ENCODE measurements around the gene NDUFS7. TPM values are rescaled to one million over a fixed set of nuclear protein-coding genes. Genes with fewer than 3 reads are reported as not detected.

NDUFS7 gene
- total and polyA plus RNA-seq, 9 of the 15 experiments (the other 6 are each of a cell fraction or from before 2014, with no cell fraction given), result 6.0 to 271 (median 60.6) TPM

DNA sequence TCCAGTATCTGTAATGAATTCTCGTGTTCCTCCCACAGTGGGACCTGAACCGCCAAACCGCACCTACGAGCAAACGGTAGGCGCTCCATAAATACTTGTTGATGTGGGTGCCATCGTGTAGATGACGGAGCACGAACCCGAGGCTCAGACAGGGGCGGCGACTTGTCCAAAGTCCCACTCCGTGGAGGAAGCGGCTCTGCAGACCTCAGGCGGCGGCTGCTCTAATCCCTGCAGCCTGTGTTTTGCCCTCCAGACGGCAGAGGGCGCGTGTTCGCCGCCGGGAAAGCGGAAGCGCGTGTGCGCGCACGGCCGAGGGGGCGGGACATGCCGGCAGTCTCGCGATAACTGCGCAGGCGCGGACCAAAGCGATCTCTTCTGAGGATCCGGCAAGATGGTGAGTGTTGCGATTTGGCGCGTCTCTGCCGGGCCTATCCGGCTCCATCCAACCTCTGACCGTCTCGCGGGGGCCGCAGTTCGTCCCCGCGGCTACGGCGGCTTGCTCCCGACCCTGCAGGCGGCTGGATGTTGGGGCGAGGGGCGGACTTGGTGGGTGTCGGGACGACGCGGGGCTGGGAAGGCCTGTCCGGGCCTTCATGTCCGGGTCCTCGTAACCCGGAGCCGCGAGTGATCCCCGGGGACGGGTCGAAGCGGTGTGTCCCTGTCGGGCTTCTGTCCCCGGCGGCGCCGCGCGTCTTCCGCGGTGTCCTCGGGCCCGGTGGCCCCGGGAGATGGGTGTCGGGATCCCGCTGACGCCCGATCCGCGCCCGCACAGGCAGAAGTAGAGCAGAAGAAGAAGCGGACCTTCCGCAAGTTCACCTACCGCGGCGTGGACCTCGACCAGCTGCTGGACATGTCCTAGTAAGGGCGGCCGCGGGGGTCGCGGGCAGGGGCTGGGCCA is 54.6 kb downstream of the NDUFS7 start, which contains the start of gene RPS15 (continued):
- TF ChIP-seq SNIP1 (IDR thresholded peaks at IDR 0.05; ENCODE audit: low read depth) (peak; percentile 72; the same call in 1 of the 2 replicates), FOXM1 (IDR thresholded peaks at IDR 0.05; ENCODE audit: low read depth) (no peak), FOXM1 (CRISPR knock-in tag; IDR thresholded peaks at IDR 0.05; ENCODE audit: low read depth) (peak; percentile 48; the same call in 1 of the 2 replicates), NFIC (IDR thresholded peaks at IDR 0.05) (peak; percentile 69), HDAC8 (tag; IDR thresholded peaks at IDR 0.05) (no peak), TAF1 (IDR thresholded peaks at IDR 0.05; ENCODE audit: control insufficient read depth, extremely low read depth, insufficient read depth, low read length, severe bottlenecking) (peak; percentile 99), POLR2A (conservative IDR thresholded peaks at IDR 0.05) (peak; percentile 99), BRF2 (IDR thresholded peaks at IDR 0.05; ENCODE audit: borderline replicate concordance, insufficient read depth, insufficient read length) (no peak), ZNF316 (IDR thresholded peaks at IDR 0.05) (peak; percentile 94), CCAR2 (IDR thresholded peaks at IDR 0.05; ENCODE audit: low read depth, low read length) (no peak), PRMT5 (CRISPR knock-in tag; IDR thresholded peaks at IDR 0.05) (peak; percentile 20; the same call in 1 of the 2 replicates), NONO (IDR thresholded peaks at IDR 0.05; ENCODE audit: low read depth in 2 of 2, low read length in 1 of 2) (peak; percentile 67 to 71; a peak in 2 of 4 replicates), ZNF12 (CRISPR knock-in tag; IDR thresholded peaks at IDR 0.05) (no peak; the same call in 1 of the 2 replicates), FOXJ3 (CRISPR knock-in tag; IDR thresholded peaks at IDR 0.05) (no peak), SRSF3 (IDR thresholded peaks at IDR 0.05; ENCODE audit: insufficient read depth, low read length) (no peak), RUNX1 (IDR thresholded peaks at IDR 0.05; ENCODE audit: low read depth) (no peak), RBM22 (IDR thresholded peaks at IDR 0.05; ENCODE audit: low read depth, low read length, poor library complexity, severe bottlenecking) (peak; percentile 93)
- TF ChIP-seq, protein P1, sequence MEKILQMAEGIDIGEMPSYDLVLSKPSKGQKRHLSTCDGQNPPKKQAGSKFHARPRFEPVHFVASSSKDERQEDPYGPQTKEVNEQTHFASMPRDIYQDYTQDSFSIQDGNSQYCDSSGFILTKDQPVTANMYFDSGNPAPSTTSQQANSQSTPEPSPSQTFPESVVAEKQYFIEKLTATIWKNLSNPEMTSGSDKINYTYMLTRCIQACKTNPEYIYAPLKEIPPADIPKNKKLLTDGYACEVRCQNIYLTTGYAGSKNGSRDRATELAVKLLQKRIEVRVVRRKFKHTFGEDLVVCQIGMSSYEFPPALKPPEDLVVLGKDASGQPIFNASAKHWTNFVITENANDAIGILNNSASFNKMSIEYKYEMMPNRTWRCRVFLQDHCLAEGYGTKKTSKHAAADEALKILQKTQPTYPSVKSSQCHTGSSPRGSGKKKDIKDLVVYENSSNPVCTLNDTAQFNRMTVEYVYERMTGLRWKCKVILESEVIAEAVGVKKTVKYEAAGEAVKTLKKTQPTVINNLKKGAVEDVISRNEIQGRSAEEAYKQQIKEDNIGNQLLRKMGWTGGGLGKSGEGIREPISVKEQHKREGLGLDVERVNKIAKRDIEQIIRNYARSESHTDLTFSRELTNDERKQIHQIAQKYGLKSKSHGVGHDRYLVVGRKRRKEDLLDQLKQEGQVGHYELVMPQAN (IDR thresholded peaks at IDR 0.05; ENCODE audit: borderline replicate concordance), result peak; percentile 85
- TF ChIP-seq, protein P2, sequence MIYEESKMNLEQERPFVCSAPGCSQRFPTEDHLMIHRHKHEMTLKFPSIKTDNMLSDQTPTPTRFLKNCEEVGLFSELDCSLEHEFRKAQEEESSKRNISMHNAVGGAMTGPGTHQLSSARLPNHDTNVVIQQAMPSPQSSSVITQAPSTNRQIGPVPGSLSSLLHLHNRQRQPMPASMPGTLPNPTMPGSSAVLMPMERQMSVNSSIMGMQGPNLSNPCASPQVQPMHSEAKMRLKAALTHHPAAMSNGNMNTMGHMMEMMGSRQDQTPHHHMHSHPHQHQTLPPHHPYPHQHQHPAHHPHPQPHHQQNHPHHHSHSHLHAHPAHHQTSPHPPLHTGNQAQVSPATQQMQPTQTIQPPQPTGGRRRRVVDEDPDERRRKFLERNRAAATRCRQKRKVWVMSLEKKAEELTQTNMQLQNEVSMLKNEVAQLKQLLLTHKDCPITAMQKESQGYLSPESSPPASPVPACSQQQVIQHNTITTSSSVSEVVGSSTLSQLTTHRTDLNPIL (CRISPR knock-in tag; IDR thresholded peaks at IDR 0.05), result no peak
- TF ChIP-seq, protein P3, sequence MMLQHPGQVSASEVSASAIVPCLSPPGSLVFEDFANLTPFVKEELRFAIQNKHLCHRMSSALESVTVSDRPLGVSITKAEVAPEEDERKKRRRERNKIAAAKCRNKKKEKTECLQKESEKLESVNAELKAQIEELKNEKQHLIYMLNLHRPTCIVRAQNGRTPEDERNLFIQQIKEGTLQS (IDR thresholded peaks at IDR 0.05), result no peak
- TF ChIP-seq, protein P3 (CRISPR knock-in tag; conservative IDR thresholded peaks at IDR 0.05), result no peak; the same call in 1 of the 2 replicates
- TF ChIP-seq, protein P4, sequence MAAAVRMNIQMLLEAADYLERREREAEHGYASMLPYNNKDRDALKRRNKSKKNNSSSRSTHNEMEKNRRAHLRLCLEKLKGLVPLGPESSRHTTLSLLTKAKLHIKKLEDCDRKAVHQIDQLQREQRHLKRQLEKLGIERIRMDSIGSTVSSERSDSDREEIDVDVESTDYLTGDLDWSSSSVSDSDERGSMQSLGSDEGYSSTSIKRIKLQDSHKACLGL (CRISPR knock-in tag; IDR thresholded peaks at IDR 0.05; ENCODE audit: borderline replicate concordance, poor library complexity, severe bottlenecking), result no peak
